Liver (tissue), 9 donors: Measurements from ENCODE around the gene ZNF776. TPM values are rescaled to one million over a fixed set of nuclear protein-coding genes. Genes with fewer than 3 reads are reported as not detected.

Source experiments
- DNase-seq: peaks from one replicate; pipeline ENCODE4 v3.0.0-alpha.2; 2017; ENCODE audit warnings: low spot score
- H3K27ac ChIP-seq, 2 donors: one replicate each; pipeline ENCODE4 v1.7.0; 2013; ENCODE audit warnings: inconsistent platforms in 2 of 2, low read length in 2 of 2, control low read depth in 1 of 2, low read depth in 1 of 2, mild to moderate bottlenecking in 1 of 2
- H3K27me3 ChIP-seq, 4 donors: one replicate each; pipeline versions ENCODE4 v1.6.1 to v1.7.0; 2013; ENCODE audit warnings: low read length in 3 of 4, inconsistent platforms in 1 of 4, mild to moderate bottlenecking in 1 of 4, moderate library complexity in 1 of 4; ENCODE audit not compliant: control insufficient read depth in 4 of 4, insufficient read depth in 4 of 4
- H3K36me3 ChIP-seq, 4 donors: one replicate each; pipeline versions ENCODE4 v1.6.1 to v1.7.0; 2013; ENCODE audit warnings: low read length in 3 of 4, mild to moderate bottlenecking in 3 of 4, low read depth in 1 of 4, moderate library complexity in 1 of 4; ENCODE audit not compliant: control insufficient read depth in 4 of 4, insufficient read depth in 3 of 4
- H3K4me1 ChIP-seq, 4 donors: one replicate each; pipeline versions ENCODE4 v1.6.1 to v1.7.0; 2013; ENCODE audit warnings: low read length in 3 of 4, mild to moderate bottlenecking in 3 of 4, moderate library complexity in 1 of 4; ENCODE audit not compliant: control insufficient read depth in 4 of 4, insufficient read depth in 4 of 4
- H3K4me3 ChIP-seq, 3 donors: one replicate each; pipeline versions ENCODE4 v1.6.1 to v1.7.0; 2013; ENCODE audit warnings: low read length in 3 of 3, control low read depth in 1 of 3, low read depth in 1 of 3, mild to moderate bottlenecking in 1 of 3
- H3K9ac ChIP-seq, 2 donors: one replicate each; pipeline ENCODE4 v1.7.0; 2013; ENCODE audit warnings: low read length in 2 of 2, mild to moderate bottlenecking in 2 of 2, moderate library complexity in 2 of 2, control low read depth in 1 of 2, low read depth in 1 of 2
- H3K9me3 ChIP-seq, 4 donors: one replicate each; pipeline versions ENCODE4 v1.6.1 to v1.7.0; 2013; ENCODE audit warnings: low read length in 3 of 4; ENCODE audit not compliant: control insufficient read depth in 4 of 4
- EGR1 ChIP-seq, 2 donors: IDR thresholded peaks; 2 replicates each; pipeline ENCODE4 v1.6.1; 2016 to 2018; ENCODE audit warnings: antibody characterized with exemption in 2 of 2, low read depth in 2 of 2
- FOXA1 ChIP-seq: IDR thresholded peaks from 2 replicates; pipeline ENCODE4 v1.6.1; 2016; ENCODE audit warnings: antibody characterized with exemption
- FOXA2 ChIP-seq: IDR thresholded peaks from 2 replicates; pipeline ENCODE4 v1.6.1; 2016; ENCODE audit warnings: antibody characterized with exemption
- GABPA ChIP-seq, 2 donors: IDR thresholded peaks in 1 of 2; conservative IDR thresholded peaks in 1 of 2; 2 replicates each; pipeline ENCODE4 v1.6.1; 2016; ENCODE audit warnings: antibody characterized with exemption in 2 of 2, mild to moderate bottlenecking in 1 of 2, moderate library complexity in 1 of 2
- HNF4A ChIP-seq, 2 donors: conservative IDR thresholded peaks; 2 replicates each; pipeline ENCODE4 v1.6.1; 2016; ENCODE audit warnings: antibody characterized with exemption in 2 of 2, mild to moderate bottlenecking in 2 of 2
- HNF4G ChIP-seq: IDR thresholded peaks from 2 replicates; pipeline ENCODE4 v1.6.1; 2016; ENCODE audit warnings: antibody characterized with exemption
- JUND ChIP-seq, 2 donors: IDR thresholded peaks; 2 replicates each; pipeline ENCODE4 v1.6.1; 2016; ENCODE audit warnings: antibody characterized with exemption in 2 of 2
- MAX ChIP-seq: IDR thresholded peaks from 2 replicates; pipeline ENCODE4 v1.6.1; 2016; ENCODE audit warnings: antibody characterized with exemption
- NR2F2 ChIP-seq: IDR thresholded peaks from 2 replicates; pipeline ENCODE4 v1.6.1; 2016; ENCODE audit warnings: antibody characterized with exemption
- RAD21 ChIP-seq, 2 donors: IDR thresholded peaks; 2 replicates each; pipeline ENCODE4 v1.6.1; 2016; ENCODE audit warnings: antibody characterized with exemption in 2 of 2, mild to moderate bottlenecking in 2 of 2
- RXRA ChIP-seq, 2 donors: IDR thresholded peaks; 2 replicates each; pipeline ENCODE4 v1.6.1; 2017 to 2018; ENCODE audit warnings: antibody characterized with exemption in 2 of 2, mild to moderate bottlenecking in 1 of 2
- SP1 ChIP-seq: IDR thresholded peaks from 2 replicates; pipeline ENCODE4 v1.6.1; 2018; ENCODE audit warnings: antibody characterized with exemption, mild to moderate bottlenecking
- TAF1 ChIP-seq: conservative IDR thresholded peaks from 2 replicates; pipeline ENCODE4 v1.6.1; 2016; ENCODE audit warnings: antibody characterized with exemption, mild to moderate bottlenecking
- YY1 ChIP-seq: IDR thresholded peaks from 2 replicates; pipeline ENCODE4 v1.6.1; 2016; ENCODE audit warnings: antibody characterized with exemption, mild to moderate bottlenecking
- WGBS: extraction: QIAGEN DNeasy Blood & Tissue Kit; methylation state at CpG from one replicate; pipeline ENCODE4 v1.1.7; 2013; 5-methylcytosine and 5-hydroxymethylcytosine counted together
- polyA plus RNA-seq, 2 donors: library from polyadenylated mRNA; stranded (reverse) in 1 of 2; unstranded in 1 of 2; fragments of 200-250 nt in 1 of 2; fragments of >200 nt in 1 of 2; fragmentation: Nextera tagmentation in 1 of 2; extraction: Ambion mirVana in 1 of 2; gene quantifications; one replicate each; pipeline versions ENCODE4 v1.2.1 to v1.2.3, GENCODE V29; 2013 to 2015
- total RNA-seq, 2 donors: library from RNA; depleted of rRNA; stranded (reverse); fragments of >200 nt; gene quantifications; one replicate each; pipeline ENCODE4 v1.2.3, GENCODE V29; 2014
- TF ChIP-seq, protein P1 (sequence below): fragments of 150-350 bp; IDR thresholded peaks from 2 replicates; pipeline ENCODE4 v1.5.1; 2017; ENCODE audit warnings: improper control_type of control experiment, low read depth, low read length; ENCODE audit not compliant: missing input control
- TF ChIP-seq, protein P2 (sequence below): IDR thresholded peaks from 2 replicates; pipeline ENCODE4 v1.6.1; 2016; ENCODE audit warnings: antibody characterized with exemption, mild to moderate bottlenecking
- TF ChIP-seq, protein P3 (sequence below): IDR thresholded peaks from 2 replicates; pipeline ENCODE4 v1.6.1; 2016; ENCODE audit warnings: antibody characterized with exemption
- TF ChIP-seq, protein P4 (sequence below): IDR thresholded peaks from 2 replicates; pipeline ENCODE4 v1.6.1; 2016; ENCODE audit warnings: antibody characterized with exemption
- donor health status: healthy.
- donor health status: healthy.
- donor health status: healthy.
- donor health status: healthy.
- donor health status: healthy.

Gene ZNF776
- total RNA-seq (10 to 100 TPM in 1 of 2 donors, 1 to 10 TPM in 1; 8.7 to 20.3 TPM), polyA plus RNA-seq (1 to 10 TPM; 2.0 to 4.1 TPM)

DNA sequence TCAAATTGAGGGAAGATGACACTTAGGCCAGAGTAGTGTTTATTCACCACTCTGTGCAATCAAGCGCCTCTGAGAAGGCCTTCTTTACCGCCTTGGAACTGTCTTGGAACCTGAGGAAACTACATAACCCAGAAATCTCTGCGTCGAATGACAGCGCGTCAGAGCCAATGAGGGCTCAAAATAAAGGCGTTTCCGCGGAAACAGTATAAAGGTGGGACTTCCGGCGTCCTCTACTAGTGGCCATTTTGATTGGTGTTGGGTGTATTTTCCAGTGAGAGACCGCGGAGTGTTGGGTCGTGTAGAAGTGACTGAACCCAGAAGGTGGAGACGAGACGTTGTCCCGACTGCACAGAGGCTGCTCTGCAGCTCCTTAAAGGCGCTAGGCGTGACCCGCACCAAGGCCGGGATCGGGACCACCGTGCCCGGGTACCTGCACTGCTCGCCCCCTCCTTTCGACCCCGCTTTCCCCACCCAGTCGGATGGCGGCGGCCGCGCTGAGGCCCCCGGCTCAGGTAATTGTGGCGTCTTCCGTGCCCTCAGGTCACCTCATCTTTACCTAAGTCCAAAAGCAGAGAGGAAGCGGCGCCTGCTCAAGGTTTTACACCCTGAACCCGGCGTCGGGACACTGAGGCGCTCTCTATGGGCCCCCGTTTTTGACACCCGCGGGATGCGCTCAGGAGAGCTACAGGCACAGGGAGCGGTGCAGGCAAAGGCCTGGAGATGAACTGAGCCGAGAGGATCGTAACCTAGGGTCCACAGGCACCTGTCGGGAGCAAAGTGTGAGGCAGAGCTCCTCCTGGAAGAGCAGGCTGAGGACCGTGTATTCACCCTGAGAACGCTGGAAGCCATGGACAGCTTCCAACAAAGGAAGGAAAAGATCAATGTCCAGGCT, at the start of gene ZNF776:
Gene ZNF776, plus strand, starts transcription at position 236 of the 892 bp plus-strand sequence. Its CDS starts 244 bp downstream, at position 480.
- H3K9ac ChIP-seq, result peak within 1 kb of the TSS; percentile 89 to 92
- H3K4me3 ChIP-seq, result peak within 1 kb of the TSS; percentile 80 to 98 (median 96)
- H3K9me3 ChIP-seq, result peaks cover 5 to 37% (median 23%) of the 10 kb centered on the region in 4 donors
- peak within 1 kb of the TSS; percentile 62 to 73 for H3K27ac ChIP-seq
- DNase-seq, result peak; percentile 83
- no peaks in the 10 kb centered on the region for H3K27me3 ChIP-seq
- TF ChIP-seq JUND (IDR thresholded peaks at IDR 0.05) (no peak), RAD21 (IDR thresholded peaks at IDR 0.05) (peak; percentile 13 to 37), HNF4G (no peak), FOXA2 (no peak), NR2F2 (no peak), MAX (no peak), TAF1 (no peak), HNF4A (conservative IDR thresholded peaks at IDR 0.05) (no peak), GABPA (IDR thresholded peaks at IDR 0.05 in 1 of 2, conservative IDR thresholded peaks at IDR 0.05 in 1 of 2) (peak; percentile 91 to 95), EGR1 (IDR thresholded peaks at IDR 0.05; ENCODE audit: low read depth in 2 of 2) (no peak), RXRA (IDR thresholded peaks at IDR 0.05) (no peak), YY1 (peak; percentile 98), FOXA1 (no peak), SP1 (no peak)
- TF ChIP-seq, protein P1, sequence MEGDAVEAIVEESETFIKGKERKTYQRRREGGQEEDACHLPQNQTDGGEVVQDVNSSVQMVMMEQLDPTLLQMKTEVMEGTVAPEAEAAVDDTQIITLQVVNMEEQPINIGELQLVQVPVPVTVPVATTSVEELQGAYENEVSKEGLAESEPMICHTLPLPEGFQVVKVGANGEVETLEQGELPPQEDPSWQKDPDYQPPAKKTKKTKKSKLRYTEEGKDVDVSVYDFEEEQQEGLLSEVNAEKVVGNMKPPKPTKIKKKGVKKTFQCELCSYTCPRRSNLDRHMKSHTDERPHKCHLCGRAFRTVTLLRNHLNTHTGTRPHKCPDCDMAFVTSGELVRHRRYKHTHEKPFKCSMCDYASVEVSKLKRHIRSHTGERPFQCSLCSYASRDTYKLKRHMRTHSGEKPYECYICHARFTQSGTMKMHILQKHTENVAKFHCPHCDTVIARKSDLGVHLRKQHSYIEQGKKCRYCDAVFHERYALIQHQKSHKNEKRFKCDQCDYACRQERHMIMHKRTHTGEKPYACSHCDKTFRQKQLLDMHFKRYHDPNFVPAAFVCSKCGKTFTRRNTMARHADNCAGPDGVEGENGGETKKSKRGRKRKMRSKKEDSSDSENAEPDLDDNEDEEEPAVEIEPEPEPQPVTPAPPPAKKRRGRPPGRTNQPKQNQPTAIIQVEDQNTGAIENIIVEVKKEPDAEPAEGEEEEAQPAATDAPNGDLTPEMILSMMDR, result no peak
- TF ChIP-seq, protein P2, sequence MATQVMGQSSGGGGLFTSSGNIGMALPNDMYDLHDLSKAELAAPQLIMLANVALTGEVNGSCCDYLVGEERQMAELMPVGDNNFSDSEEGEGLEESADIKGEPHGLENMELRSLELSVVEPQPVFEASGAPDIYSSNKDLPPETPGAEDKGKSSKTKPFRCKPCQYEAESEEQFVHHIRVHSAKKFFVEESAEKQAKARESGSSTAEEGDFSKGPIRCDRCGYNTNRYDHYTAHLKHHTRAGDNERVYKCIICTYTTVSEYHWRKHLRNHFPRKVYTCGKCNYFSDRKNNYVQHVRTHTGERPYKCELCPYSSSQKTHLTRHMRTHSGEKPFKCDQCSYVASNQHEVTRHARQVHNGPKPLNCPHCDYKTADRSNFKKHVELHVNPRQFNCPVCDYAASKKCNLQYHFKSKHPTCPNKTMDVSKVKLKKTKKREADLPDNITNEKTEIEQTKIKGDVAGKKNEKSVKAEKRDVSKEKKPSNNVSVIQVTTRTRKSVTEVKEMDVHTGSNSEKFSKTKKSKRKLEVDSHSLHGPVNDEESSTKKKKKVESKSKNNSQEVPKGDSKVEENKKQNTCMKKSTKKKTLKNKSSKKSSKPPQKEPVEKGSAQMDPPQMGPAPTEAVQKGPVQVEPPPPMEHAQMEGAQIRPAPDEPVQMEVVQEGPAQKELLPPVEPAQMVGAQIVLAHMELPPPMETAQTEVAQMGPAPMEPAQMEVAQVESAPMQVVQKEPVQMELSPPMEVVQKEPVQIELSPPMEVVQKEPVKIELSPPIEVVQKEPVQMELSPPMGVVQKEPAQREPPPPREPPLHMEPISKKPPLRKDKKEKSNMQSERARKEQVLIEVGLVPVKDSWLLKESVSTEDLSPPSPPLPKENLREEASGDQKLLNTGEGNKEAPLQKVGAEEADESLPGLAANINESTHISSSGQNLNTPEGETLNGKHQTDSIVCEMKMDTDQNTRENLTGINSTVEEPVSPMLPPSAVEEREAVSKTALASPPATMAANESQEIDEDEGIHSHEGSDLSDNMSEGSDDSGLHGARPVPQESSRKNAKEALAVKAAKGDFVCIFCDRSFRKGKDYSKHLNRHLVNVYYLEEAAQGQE, result no peak
- TF ChIP-seq, protein P3, sequence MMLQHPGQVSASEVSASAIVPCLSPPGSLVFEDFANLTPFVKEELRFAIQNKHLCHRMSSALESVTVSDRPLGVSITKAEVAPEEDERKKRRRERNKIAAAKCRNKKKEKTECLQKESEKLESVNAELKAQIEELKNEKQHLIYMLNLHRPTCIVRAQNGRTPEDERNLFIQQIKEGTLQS, result no peak
- TF ChIP-seq, protein P4, sequence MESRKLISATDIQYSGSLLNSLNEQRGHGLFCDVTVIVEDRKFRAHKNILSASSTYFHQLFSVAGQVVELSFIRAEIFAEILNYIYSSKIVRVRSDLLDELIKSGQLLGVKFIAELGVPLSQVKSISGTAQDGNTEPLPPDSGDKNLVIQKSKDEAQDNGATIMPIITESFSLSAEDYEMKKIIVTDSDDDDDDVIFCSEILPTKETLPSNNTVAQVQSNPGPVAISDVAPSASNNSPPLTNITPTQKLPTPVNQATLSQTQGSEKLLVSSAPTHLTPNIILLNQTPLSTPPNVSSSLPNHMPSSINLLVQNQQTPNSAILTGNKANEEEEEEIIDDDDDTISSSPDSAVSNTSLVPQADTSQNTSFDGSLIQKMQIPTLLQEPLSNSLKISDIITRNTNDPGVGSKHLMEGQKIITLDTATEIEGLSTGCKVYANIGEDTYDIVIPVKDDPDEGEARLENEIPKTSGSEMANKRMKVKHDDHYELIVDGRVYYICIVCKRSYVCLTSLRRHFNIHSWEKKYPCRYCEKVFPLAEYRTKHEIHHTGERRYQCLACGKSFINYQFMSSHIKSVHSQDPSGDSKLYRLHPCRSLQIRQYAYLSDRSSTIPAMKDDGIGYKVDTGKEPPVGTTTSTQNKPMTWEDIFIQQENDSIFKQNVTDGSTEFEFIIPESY, result no peak
- H3K36me3 ChIP-seq, result peaks cover 5 to 31% (median 28%) of the 10 kb centered on the region in 4 donors
- H3K4me1 ChIP-seq, result peaks cover 3 to 12% (median 9%) of the 10 kb centered on the region in 4 donors
- 1% methylated on average over 51 of the region's 51 CpGs for whole genome bisulfite sequencing
